KMS-11 (cell line): ENCODE results near the gene LRBA.

Experiments
- H2AFZ ChIP-seq: fragments of 200-600 bp; sonication (generic); 2 replicates; pipeline ENCODE4 v1.6.1; 2016; ENCODE audit warnings: antibody characterized with exemption, mixed run types, low read depth
- H3K27ac ChIP-seq: fragments of 200-600 bp; sonication (generic); 2 replicates; pipeline ENCODE4 v1.6.1; 2016; ENCODE audit warnings: mild to moderate bottlenecking, mixed run types
- H3K27me3 ChIP-seq: fragments of 200-600 bp; sonication (generic); 2 replicates; pipeline ENCODE4 v1.6.1; 2017; ENCODE audit warnings: mild to moderate bottlenecking, low read depth, mixed run types, moderate library complexity; ENCODE audit not compliant: insufficient read depth
- H3K36me3 ChIP-seq: fragments of 200-600 bp; sonication (generic); 2 replicates; pipeline ENCODE4 v1.6.1; 2017; ENCODE audit warnings: mild to moderate bottlenecking, mixed run types; ENCODE audit not compliant: insufficient read depth
- H3K4me1 ChIP-seq: fragments of 200-600 bp; sonication (generic); 2 replicates; pipeline ENCODE4 v1.6.1; 2016; ENCODE audit warnings: mild to moderate bottlenecking, low read depth, mixed run types; ENCODE audit not compliant: poor library complexity, severe bottlenecking
- H3K4me2 ChIP-seq: fragments of 200-600 bp; sonication (generic); 2 replicates; pipeline ENCODE4 v1.7.0; 2016; ENCODE audit warnings: mild to moderate bottlenecking, mixed run types
- H3K4me3 ChIP-seq: fragments of 200-600 bp; sonication (generic); IDR thresholded peaks from 2 replicates; pipeline ENCODE4 v1.6.1; 2017; ENCODE audit warnings: low read depth, low read length, mixed read lengths; ENCODE audit not compliant: insufficient read depth
- H3K79me2 ChIP-seq: fragments of 200-600 bp; sonication (generic); 2 replicates; pipeline ENCODE4 v1.6.1; 2016; ENCODE audit warnings: low read depth, mixed run types; ENCODE audit not compliant: insufficient read depth
- H3K9ac ChIP-seq: fragments of 200-600 bp; sonication (generic); 2 replicates; pipeline ENCODE4 v1.6.1; 2016; ENCODE audit warnings: mild to moderate bottlenecking, mixed run types
- H4K20me1 ChIP-seq: fragments of 200-600 bp; sonication (generic); 2 replicates; pipeline ENCODE4 v1.6.1; 2016; ENCODE audit warnings: mild to moderate bottlenecking, mixed run types; ENCODE audit not compliant: insufficient read depth
- CTCF ChIP-seq: fragments of 200-600 bp; sonication (generic); conservative IDR thresholded peaks from 2 replicates; pipeline ENCODE4 v1.6.1; 2017; ENCODE audit warnings: low read depth, mild to moderate bottlenecking, antibody characterized with exemption, low read length, moderate library complexity, mixed read lengths

The LRBA gene

DNA sequence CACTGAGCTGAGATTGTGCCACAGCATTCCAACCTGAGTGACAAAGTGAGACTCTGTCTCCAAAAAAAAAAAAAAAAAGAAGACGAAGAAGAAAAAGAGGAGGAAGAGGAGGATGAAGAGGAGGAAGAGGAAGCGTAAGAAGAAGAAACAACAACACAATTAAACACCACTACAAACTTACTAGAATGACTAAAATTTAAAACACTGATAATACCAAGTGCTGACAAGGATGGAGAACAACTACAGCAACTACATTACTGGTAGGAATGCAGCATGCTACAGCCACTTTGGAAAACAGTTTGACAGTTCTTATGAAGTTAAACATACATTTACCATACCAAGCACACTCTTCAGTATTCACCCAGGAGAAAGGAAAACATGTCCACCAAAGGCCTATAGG, 24.1 kb downstream of the LRBA start:
- Histone ChIP-seq H3K4me3 (no peak overlapping the region), H3K27ac (no peak overlapping the region), H3K27me3 (no peaks in the 10 kb centered on the region), H3K36me3 (no peaks in the 10 kb centered on the region), H3K9ac (no peak overlapping the region), H2AFZ (no peak overlapping the region), H3K4me1 (peaks cover 5% of the 10 kb centered on the region), H4K20me1 (no peaks in the 10 kb centered on the region), H3K79me2 (no peaks in the 10 kb centered on the region; the same call in 1 of the 2 replicates), H3K4me2 (no peak overlapping the region)
- TF ChIP-seq CTCF: no peak

DNA sequence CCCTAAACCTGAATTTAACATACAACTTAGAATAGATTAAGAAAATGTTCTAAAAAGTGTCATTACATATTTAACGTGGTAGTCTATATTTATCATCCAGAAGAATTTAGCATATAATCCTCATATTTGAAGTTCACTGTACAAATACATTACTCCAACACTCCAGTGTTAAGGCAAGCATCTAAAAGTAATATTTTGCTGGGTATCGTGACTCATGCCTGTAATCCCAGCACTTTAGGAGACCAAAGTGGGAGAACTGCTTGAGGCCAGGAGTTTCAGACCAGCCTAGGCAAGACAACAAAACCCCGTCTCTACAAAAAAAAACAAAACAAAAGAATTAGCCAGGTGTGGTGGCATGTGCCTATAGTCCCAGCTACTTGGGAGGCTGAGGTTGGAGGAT, 24.8 kb downstream of the LRBA start:
- TF ChIP-seq CTCF: no peak
- H3K36me3 ChIP-seq: no peaks in the 10 kb centered on the region
- H4K20me1 ChIP-seq: no peaks in the 10 kb centered on the region
- H3K4me3 ChIP-seq: no peak overlapping the region
- no peak overlapping the region for H3K4me2 ChIP-seq
- no peak overlapping the region for H3K27ac ChIP-seq
- no peaks in the 10 kb centered on the region for H3K27me3 ChIP-seq
- H3K79me2 ChIP-seq: no peaks in the 10 kb centered on the region; the same call in 1 of the 2 replicates
- no peak overlapping the region for H2AFZ ChIP-seq
- no peak overlapping the region for H3K9ac ChIP-seq
- peaks cover 5% of the 10 kb centered on the region for H3K4me1 ChIP-seq

DNA sequence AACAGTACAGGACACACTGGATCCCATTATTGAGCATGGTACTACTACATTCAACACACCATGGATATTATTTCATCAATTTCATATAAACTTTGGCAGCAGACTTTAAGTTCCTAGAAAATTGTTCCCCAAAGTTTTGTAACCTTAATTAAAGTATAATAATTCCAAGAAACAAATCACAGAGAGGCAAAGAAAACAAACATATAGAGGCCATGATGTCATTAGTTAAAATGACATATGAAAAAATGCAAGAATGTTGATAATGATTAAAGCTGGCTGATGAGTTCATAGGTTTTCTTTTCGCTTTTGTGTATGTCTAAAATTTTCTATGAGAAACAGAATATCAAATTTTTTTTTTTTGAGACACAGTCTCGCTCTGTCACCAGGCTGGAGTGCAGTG, 26.8 kb downstream of the LRBA start:
- Histone ChIP-seq H3K9ac (no peak overlapping the region), H3K27ac (no peak overlapping the region), H3K4me2 (no peak overlapping the region), H3K4me3 (no peak overlapping the region), H3K4me1 (peaks cover 5% of the 10 kb centered on the region), H3K36me3 (no peaks in the 10 kb centered on the region), H4K20me1 (no peaks in the 10 kb centered on the region), H3K79me2 (no peaks in the 10 kb centered on the region), H3K27me3 (no peaks in the 10 kb centered on the region), H2AFZ (no peak overlapping the region)
- no peak for TF ChIP-seq CTCF

- no peak for TF ChIP-seq CTCF
These were observed 27.9 kb downstream of the LRBA start for GRCh38 chr4:150987204-150987603.

More at GRCh38 chr4:150987204-150987603, 27.9 kb downstream of the LRBA start:
- Histone ChIP-seq H3K9ac (no peak overlapping the region), H3K36me3 (no peaks in the 10 kb centered on the region), H3K4me2 (no peak overlapping the region), H4K20me1 (no peaks in the 10 kb centered on the region), H3K4me1 (peaks cover 5% of the 10 kb centered on the region), H3K4me3 (no peak overlapping the region), H3K27ac (no peak overlapping the region), H3K79me2 (no peaks in the 10 kb centered on the region), H2AFZ (no peak overlapping the region), H3K27me3 (no peaks in the 10 kb centered on the region)
